ENCODE results near the gene TBL3.
A peak's percentile ranks its signal among the peaks of the same experiment; 100 is the strongest.

TBL3 gene

DNA sequence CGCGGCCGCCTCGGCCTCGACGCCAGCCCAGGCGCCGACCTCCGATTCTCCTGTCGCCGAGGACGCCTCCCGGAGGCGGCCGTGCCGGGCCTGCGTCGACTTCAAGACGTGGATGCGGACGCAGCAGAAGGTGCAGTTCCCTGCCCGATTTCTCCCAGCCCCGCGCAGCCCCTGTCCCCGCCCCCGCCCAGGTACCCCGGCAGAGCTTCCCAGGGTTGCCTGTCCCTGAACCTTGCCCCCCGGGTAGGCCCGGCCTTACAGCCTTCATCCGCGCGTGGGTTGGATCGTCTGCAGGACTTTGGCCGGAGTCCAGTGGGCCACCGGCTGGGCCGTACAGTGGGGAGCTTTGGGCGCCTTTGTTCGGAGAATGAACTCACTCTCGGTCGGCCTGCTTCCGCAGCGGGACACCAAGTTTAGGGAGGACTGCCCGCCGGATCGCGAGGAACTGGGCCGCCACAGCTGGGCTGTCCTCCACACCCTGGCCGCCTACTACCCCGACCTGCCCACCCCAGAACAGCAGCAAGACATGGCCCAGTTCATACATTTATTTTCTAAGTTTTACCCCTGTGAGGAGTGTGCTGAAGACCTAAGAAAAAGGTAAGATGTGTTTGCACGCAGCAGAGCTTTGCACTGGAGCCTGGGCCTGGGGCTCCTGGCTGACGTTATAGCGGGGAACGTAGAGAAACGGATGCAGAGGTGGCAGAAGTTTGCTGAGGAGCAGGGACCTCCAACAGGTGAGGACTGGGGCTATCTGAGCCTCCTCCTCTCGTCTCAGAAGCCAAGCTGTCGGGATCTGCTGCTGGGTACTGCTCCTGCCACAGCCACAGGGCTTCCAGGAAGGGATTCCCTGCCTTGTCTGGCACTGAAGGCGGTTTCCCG lies 12.7 kb downstream of the TBL3 start:
- DNase-seq: no peak

GRCh38 chr16:1985466-1986150 lies 13.8 kb downstream of the TBL3 start:
- DNase-seq: no peak

DNA sequence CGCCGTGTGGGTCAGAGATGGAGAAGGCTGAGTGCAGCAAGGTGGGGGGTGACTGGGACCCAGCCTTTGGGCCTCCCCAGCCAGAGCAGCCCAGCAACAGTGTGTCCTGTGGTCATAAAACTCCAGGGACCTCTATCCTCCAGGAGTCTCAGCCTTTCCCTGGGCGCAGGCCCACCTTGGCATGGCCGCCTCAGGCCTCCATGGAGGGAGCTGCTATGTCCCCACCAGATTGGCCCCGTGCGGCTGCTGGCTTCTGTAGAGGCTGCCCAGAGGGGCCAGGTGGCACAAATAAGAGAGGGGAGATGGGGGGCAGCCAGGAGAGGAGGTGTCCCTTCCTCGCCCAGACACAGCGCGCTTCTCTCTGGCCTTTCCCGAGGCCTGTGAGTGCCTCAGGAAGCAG lies 15.3 kb downstream of the TBL3 start:
- DNase-seq: no peak

GRCh38 chr16:1989209-1990100 lies 17.6 kb downstream of the TBL3 start, which contains the start of gene SYNGR3:
TSS of gene SYNGR3 (plus strand) at chr16:1989970. CDS start at chr16:1990103, 133 bp downstream.
- DNase-seq: no peak

DNA sequence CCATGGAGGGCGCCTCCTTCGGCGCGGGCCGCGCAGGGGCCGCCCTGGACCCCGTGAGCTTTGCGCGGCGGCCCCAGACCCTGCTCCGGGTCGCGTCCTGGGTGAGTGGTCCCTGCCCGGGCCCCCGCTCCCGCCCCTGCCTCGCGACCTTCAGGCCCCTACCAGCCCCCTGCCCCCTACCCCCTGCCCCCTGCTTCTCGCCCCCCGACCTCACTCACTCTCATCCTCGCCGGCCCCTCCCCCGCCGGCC lies 18.2 kb downstream of the TBL3 start:
- DNase-seq: no peak

DNA sequence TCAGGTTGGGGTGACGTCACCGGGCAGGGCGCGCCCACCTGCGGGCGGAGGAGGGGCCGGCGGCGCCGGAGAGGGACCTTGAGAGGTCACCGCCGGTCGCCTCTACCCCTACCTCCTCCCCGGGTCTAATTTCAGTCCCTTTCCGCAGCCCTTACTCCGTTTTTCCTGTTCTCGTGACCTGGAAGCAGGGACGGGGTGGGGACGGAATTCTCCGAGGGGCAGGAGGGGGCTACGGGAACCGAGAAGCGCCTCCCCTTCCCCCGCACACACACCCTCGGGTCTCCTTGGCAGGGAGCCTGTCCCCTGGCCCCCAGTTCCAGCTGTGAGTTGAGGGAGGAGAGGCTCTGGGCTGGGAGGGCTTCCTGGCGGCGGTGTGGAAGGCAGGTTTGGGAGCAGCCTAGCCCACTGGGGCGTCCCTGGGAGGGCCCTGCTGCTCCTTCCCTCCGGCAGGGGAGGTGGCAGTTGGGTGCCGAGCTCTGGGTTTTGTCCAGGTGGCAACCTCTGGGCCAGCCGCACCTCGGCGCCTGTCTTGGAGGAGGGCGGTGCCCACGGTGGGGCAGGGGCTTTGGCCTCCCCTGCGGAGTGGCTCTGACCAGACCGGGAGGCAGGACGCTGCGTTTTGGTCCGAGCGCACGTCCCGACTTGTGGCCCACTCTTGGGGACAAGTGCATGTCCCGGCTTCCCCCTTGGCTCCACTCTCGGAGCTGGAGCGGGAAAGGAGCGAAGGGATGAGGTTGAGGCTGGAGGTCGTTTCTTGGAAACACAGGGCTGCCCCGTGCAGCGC lies 18.7 kb downstream of the TBL3 start:
- peak in 1 of 2 experiments; percentile 55 for DNase-seq

DNA sequence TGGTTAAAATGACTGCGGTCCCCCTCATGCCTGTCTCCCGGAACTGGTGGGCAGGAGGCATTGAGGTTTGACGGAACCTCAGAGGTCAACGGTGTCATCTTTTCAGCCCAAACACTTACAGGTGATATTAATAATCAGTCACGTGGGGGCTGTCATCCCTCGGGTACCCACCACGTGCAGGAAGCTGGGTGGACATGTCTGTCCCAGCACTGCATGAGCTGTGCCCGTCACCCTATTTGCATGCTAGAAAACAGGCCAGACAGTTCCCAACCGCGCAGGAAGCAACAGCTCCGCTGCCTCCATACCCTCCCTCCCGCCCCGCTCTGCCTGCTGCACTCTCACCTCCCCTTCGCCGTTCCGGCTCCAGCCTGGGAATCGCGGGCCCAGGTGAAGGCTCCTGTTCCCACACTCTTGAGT lies 19.3 kb downstream of the TBL3 start:
- DNase-seq: peak in 1 of 2 experiments; percentile 61

DNA sequence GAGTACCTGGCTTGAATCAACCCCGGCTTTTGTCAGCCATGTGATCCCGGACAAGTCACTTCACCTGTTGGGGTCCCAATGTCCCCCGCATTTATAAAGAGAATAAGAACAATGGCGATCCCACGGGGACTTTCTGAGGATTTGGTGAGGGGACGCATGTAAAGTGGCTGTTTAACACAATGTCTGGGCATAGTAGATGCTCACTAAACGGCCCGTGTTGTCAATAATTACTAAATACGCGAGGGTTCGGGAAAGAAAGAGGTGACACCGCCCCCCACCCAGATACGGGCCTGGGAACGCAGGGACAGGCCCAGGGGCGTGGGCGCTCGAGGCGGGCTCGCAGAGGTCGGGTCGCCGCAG lies 19.7 kb downstream of the TBL3 start:
- no peak for DNase-seq

DNA sequence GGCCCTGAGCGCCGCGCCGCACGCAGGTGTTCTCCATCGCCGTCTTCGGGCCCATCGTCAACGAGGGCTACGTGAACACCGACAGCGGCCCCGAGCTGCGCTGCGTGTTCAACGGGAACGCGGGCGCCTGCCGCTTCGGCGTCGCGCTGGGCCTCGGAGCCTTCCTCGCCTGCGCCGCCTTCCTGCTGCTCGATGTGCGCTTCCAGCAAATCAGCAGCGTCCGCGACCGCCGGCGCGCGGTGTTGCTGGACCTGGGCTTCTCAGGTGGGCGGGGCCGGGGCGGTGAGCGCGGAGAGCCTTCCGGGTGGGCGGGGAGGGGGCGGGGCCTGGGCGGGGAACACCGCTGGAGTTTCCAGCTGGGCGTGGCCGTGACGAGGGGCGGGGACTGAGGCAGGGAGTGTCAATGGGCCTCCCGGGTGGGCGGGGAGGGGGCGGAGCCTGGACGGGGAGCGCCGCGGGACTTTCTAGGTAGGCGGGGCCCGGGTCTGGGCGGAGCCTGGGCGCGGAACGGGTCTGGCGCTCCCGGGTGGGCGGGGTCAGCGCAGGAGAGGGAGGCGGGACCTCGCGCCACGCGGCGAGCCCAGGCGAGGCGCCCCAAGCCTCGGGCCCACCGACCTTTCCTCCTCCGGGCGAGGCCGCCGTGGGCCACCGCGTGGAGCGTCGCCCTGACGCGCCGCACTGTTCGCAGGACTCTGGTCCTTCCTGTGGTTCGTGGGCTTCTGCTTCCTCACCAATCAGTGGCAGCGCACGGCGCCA lies 20.3 kb downstream of the TBL3 start:
- DNase-seq: peak; percentile 96 to 97

GRCh38 chr16:1992704-1993317 lies 21.0 kb downstream of the TBL3 start:
- no peak for DNase-seq

GRCh38 chr16:1993731-1994131 lies 21.9 kb downstream of the TBL3 start:
- DNase-seq: no peak

DNA sequence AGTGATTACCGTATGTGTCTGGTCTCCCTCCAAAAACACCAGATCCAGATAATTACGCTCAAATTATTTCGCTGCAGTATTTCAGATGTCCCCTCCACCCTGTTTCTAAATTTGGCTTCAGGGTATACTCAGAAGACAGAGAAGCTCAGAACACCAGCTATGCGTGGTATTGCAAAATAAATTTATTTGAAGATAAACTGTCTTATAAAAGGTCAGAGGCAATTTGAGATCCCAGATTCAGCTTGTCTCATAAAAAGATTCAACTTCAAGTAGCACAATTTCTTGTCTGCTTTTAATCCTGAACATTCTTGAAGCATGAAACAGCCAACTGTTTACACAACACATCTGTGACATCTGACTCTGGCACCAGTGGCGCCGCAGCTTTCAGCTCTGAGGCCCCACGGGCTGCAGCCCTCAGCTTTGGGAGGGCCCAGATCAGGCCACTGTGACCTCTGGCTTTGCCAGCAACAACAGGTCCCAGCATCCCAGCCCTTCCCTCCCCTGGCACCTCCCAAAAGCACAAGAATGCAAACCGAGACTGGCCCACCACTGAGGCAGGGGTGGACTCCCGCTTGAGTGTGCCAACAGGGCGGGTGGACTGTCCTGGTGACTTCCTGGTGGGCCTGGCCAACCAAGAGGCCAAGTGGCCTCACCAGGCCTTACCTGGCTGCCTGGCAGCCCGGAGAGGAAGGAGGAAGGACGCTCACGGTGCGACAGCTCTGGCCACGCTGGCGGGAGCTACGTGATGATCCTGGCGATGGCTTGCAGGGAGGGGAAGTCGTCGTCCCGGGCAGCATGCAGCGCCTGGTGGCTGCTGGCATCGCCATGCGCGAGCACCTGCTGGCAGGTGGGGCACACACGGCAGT lies 25.9 kb downstream of the TBL3 start:
- no peak for DNase-seq

DNA sequence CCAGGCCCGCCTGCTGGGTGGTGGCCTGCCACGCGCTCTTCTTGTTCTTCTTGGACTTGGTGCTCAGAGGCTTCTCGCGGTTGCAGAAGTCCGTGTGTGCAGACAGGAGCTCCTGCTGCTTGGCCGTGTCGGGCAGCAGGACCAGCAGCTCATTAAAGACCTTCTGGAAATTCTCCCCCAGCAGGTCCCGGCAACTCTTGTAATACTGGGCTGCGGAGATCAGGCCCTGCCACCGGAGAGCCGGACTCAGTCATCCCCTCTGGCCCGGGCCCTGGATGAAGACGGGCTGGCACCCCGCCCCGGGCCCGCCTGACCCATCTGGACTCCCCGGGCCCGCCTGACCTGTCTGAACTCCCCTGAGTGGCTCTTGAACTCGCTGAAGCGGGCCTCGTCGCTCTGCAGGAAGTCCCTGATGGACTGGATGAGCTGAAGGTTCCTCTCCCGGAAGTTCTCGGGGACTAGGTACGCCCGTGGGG lies 26.5 kb downstream of the TBL3 start:
- no peak for DNase-seq

- DNase-seq: no peak
These were observed 27.3 kb downstream of the TBL3 start for GRCh38 chr16:1998852-1999801.

DNA sequence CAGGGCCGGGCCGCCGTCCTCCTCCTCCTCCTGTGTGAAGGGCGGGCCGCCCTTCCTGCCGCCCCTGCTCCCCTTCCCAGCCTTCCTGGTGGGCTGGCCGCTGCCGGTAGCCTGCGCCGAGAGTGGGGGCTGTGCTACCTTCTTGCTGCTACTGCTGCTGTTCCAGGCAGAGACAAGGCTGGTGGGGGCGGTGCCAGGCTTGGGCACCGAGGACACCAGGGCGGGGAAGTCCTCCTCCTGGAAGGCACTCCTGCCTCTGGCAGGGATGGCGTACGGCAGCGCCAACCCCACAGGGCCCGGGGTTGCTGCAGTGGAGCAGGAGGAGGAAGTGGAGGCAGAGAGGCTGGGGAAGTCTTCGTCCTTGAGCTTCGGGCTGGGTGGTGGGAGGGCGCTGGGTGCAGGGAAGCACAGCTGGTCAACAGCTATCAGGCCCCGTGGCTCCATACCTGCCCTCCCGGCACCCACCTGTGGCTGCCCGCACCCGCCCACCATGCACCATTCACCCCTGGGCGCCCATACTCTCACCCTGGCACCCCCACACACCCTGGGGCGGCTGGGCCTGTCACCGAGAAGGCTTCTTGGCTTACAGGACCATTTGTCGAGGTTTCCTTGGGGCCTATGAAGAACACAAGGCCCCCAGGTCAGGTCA lies 28.1 kb downstream of the TBL3 start:
- no peak for DNase-seq

- no peak for DNase-seq
These were observed 29.2 kb downstream of the TBL3 start for GRCh38 chr16:2001035-2001434.

- no peak for DNase-seq
These were observed 29.9 kb downstream of the TBL3 start for GRCh38 chr16:2001456-2002355.

Data from activated CD4-positive, alpha-beta T cell treated with anti-CD3 and anti-CD28 coated beads, Interleukin-2, amount 50 U/mL, for 48 hours (primary cell).